COLO668 (cell line): ENCODE measurements around the gene ADAMTS19.
A peak's percentile ranks its signal among the peaks of the same experiment; 100 is the strongest.
"Not testable (repeated sequence)": the region's sequence is repeated elsewhere in the genome, so short reads cannot be mapped to it uniquely, and the experiment has no call there.

Experiments
- DNase-seq: peaks from one replicate; lab custom pipeline; 2025; ENCODE audit not compliant: unreplicated experiment; lab: John Stamatoyannopoulos, UW

ADAMTS19 gene

GRCh38 chr5:129591508-129592160 is 131.5 kb downstream of the ADAMTS19 start:
- DNase-seq: no peak

- no peak for DNase-seq
Measured at GRCh38 chr5:129593525-129593924, 133.4 kb downstream of the ADAMTS19 start.

- no peak for DNase-seq
Measured at GRCh38 chr5:129601576-129601975, 141.5 kb downstream of the ADAMTS19 start.

DNA sequence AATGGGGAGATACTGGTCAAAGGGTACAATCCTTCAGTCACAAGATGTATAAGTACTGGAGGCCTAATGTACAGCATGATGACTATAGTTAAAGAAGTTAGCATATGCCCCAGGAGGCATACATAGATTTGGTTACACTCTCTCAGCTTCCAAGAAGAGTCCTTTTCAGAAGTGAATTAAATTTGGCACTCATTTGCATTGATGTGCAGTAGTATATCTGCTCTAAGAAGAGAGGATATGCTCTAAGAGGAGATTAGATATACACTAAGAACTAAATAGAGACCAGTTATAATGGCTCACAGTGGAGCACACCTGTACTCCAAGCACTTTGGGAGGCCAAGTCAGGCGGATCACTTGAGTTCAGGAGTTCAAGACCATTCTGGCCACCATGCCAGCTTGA is 148.3 kb downstream of the ADAMTS19 start:
- DNase-seq: no peak

DNA sequence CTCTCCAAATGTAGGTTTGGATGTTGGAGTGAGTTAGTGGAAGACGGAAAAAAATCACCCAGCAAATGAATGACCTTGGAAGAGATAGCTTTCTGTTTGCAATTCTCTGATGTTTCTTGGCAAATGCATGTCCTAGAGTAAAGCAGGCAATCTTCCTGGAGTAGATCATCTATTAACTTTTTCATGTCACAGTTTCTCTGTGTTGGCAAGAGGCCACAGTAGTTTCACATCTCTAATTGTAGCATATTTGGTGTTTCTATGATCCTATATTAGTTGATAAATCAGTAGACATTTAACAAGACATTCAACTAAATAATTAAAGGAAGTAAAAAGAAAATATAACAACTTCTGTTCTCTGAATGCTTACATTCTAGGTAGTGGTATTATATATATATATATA is 149.6 kb downstream of the ADAMTS19 start:
- DNase-seq: no peak

DNA sequence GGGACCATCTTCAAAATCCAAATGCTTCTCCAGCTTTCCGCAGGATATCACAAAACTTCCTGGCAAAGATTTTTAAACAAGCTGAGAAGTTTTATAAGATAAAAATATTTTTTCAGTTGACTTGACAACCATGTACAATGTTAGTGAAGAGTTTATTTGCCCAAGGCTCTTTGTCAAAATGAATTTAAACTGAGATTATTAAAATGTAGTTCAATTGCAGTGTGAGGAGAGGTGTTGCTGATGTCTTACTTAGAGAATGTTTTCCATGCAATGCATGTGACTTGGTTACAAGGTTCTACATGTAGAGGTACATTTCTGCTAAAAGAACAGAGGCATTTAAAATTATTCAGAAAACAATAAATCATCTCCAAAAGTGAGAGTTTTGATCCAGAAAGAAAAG is 156.4 kb downstream of the ADAMTS19 start:
- DNase-seq: no peak

- DNase-seq: no peak
Measured at GRCh38 chr5:129617206-129617605, 157.1 kb downstream of the ADAMTS19 start.

DNA sequence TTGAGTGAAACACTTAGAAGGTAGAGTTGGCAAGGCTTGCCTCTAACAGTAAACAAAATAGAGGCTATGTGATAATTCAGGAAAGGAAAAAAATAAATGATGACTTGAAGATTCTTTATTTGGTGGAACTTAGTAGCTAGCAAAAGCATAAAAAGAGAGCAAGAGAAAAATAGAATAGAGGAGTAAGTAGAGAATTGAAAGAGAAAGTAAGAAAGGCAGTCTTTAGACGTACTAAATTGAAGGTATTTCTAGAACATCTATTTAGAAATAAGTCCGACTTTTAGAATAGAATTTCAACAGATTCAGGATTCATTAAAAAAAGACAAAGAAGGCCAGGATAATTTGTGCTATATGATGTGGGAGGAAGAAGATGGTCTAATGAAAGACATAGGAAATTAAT is 159.7 kb downstream of the ADAMTS19 start:
- DNase-seq: no peak

- DNase-seq: no peak
Measured at GRCh38 chr5:129622531-129622930, 162.4 kb downstream of the ADAMTS19 start.

GRCh38 chr5:129629575-129629974 is 169.5 kb downstream of the ADAMTS19 start:
- no peak for DNase-seq

DNA sequence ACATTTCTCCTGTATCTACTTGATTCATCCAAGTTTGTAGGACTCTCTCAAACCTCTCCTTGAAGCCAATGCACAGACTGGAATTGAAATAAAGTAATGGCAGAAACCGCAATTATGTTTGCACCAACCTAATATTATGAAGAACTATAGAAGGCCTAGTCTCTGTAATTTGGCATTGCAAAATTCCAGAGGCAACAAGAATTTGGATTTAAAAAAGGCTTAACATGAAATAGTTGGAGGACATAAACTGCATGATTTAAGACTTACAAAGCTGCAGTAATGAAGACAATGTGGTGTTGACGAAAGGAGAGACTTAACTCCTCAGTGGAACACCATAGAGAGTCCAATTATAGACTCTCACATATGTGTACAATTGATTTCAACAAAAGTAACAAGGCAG is 170.0 kb downstream of the ADAMTS19 start:
- DNase-seq: no peak

GRCh38 chr5:129631961-129632360 is 171.9 kb downstream of the ADAMTS19 start:
- DNase-seq: no peak

DNA sequence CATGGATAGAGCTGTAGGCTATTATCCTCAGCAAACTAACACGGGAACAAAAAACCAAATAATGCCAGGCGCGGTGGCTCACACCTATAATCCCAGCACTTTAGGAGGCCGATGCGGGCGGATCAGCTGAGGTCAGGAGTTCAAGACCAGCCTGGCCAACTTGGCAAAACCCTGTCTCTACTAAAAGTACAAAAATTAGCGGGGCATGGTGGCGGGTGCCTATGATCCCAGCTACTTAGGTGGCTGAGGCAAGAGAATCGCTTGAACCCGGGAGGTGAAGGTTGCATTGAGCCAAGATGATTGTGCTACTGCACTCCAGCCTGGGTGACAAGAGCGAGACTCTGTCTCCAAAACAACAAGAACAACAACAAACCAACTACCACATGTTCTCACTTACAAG is 177.4 kb downstream of the ADAMTS19 start:
- DNase-seq: not testable (repeated sequence)

DNA sequence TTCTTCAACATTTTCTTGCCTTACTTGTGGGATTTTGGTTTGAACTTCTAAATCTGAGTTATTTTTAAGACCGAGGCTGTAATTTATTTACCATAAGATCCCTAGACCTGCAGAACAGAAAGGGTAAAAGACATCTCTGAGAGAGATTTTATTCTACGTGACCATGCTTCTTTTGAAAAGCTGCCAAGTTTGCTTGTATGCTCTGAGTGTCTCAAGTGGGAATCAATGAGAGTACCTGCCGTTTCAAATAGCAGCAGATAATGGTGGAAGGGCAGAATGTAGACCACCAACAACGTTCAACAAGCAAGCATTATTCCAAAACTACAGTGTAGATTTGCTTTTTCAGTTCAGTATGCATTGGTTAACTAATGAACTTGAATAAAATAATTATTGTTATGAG is 179.2 kb downstream of the ADAMTS19 start:
- DNase-seq: no peak

- no peak for DNase-seq
Measured at GRCh38 chr5:129652349-129653056, 192.4 kb downstream of the ADAMTS19 start.

DNA sequence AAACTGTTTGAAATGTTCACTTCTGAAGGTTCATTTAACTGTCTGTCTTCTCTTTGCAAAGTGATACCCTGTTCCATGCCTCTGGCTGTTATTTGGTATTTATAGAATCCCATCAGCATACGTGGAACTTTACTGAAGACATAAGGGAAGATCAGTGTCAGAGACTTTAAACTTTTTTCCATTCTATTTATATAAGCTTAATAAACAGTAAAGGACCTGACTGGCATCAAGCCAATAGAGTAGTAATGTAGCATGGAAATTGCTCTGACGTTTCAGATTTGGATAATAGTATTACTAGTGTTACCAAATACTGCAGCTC is 192.9 kb downstream of the ADAMTS19 start:
- no peak for DNase-seq

DNA sequence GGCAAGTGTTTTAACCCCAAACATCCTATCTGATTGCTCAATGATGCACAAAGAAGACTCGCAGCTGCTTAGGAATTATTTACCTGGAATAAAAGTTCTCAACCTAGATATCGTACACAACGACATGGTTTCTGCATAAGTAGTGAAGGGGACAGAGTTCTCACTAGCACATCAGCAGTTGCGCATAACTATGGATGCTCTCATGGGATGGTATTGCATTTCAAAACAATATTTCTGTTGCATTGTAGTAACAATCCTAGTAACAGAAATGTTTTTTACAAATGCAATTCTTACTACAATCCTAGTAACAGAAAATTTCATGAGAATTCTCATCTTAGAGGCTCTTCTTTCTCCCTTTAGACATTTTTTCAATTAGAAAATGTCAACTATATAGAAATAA is 193.3 kb downstream of the ADAMTS19 start:
- DNase-seq: no peak

DNA sequence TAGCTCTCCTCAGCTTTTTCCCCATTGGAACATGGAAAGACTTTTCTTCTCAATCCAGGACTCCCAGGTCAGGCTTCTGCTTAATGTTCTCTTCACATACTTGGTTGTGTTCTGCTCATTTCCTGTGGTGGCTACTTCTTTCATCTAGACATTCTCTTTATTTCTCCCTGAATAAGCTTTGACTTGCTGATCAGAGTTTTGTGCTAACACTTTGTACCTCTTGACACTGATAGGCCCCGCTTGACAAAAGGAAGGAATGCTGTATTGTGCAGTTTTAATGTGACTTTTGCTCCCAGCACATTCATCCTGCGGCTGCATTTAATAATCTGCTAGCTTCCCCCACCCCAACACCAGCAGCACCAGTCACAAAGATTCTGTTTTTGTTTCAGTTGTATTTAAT is 196.9 kb downstream of the ADAMTS19 start:
- no peak for DNase-seq

GRCh38 chr5:129658801-129659200 is 198.7 kb downstream of the ADAMTS19 start:
- DNase-seq: no peak

DNA sequence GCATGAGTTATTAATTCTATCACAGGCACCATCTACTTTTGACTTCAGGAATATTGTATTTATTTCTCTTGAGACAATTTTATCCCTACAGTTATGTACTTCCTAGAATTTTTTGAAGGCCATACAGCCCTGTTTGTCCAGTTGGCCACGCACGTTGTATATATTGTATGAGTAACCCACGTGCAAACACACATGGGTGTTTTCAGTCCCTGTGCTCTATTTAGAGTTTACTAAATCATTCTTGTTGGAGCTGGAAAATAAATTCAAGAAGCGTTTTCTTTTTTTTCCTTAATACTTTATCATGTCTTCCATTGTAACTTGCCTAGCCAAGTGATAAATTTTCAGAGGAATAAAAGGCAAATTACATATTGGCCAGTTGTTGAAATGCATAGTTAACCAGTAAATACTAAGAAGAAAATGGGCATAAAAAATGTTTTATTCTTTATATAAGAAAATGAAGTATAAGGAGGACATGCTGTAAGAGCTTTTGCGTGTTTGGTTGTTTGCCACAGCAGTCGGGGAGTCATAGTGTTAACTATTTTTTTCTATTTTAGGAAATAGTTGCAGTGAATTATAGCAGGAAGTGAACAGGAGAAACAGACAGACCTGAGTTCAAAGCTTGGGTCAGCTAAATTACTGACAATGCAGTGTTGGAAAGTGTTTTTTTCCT is 201.4 kb downstream of the ADAMTS19 start:
- DNase-seq: no peak

GRCh38 chr5:129664336-129664937 is 204.3 kb downstream of the ADAMTS19 start:
- peak; percentile 2 for DNase-seq

DNA sequence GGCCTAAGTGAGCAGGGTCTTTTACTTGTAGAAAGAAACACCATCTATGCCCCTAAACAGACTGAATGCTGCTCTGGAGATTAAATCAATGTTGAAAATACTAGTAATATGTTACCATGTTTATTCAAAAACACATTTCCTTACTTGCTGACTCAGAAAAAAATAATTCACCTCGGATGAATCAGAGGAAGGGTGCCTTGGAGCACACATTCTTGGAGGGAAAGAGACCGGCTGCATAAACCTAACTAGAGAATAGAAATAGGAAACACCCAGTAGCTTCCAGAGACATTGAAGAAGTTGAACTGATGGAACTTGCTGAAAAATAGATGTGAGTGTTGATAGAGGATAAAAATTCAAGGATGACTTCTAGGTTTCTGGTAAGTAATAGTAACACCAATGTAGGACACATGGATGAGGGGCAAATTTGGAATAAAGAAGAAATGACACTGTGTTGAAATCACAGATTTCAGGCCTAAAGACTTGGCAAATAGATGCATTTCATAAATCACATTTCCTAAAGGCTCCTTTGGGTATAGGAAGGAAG is 210.9 kb downstream of the ADAMTS19 start:
- no peak for DNase-seq
